ENCODE measurements around the gene E4F1. TPM values are rescaled to one million over a fixed set of nuclear protein-coding genes. Genes with fewer than 3 reads are reported as not detected.

E4F1 gene
- polyA plus RNA-seq, 3 donors, result 4.9 to 50.9 (median 5.8) TPM

- no peaks in the 10 kb centered on the region for H4K20me1 ChIP-seq (ENCODE audit: insufficient read depth, low read length)
- H3K27ac ChIP-seq (ENCODE audit: low read depth in 1 of 2, low read length in 2 of 2), result no peak overlapping the region
- H3K9ac ChIP-seq (ENCODE audit: insufficient read depth, low read length, poor library complexity, severe bottlenecking), result no peak overlapping the region
- no peak overlapping the region for H2AFZ ChIP-seq (ENCODE audit: insufficient read depth, low read depth, low read length, poor library complexity, severe bottlenecking)
- H3K4me3 ChIP-seq (replicated peaks in 1 of 3; ENCODE audit: low read depth in 2 of 3, low read length in 3 of 3), result no peak overlapping the region
- Mint-ChIP-seq H3K27me3 (ENCODE audit: low read depth in 3 of 3) (peaks cover 4 to 9% (median 7%) of the 10 kb centered on the region in 3 donors), H3K4me1 (no peaks in the 10 kb centered on the region), H3K36me3 (no peaks in the 10 kb centered on the region), H3K9me3 (no peaks in the 10 kb centered on the region), H3K4me3 (no peak overlapping the region), H3K27ac (no peak overlapping the region)
- H3K79me2 ChIP-seq (ENCODE audit: insufficient read depth, low read length), result no peaks in the 10 kb centered on the region
- H3K4me1 ChIP-seq (ENCODE audit: control insufficient read depth in 1 of 2, insufficient read depth in 2 of 2, low read length in 2 of 2), result no peaks in the 10 kb centered on the region
- intact Hi-C loops (cut with micrococcal nuclease), result no loop called here
- H3K27me3 ChIP-seq (ENCODE audit: control insufficient read depth in 2 of 2, insufficient read depth in 2 of 2, low read length in 2 of 2), result no peaks in the 10 kb centered on the region
- H3K4me2 ChIP-seq (replicated peaks; ENCODE audit: extremely low read depth, low read length, poor library complexity, severe bottlenecking), result no peak overlapping the region
- no peak for TF ChIP-seq CTCF (IDR thresholded peaks at IDR 0.05)
- WGBS (ENCODE audit: insufficient coverage), result 87% methylated on average over 15 of the region's 17 CpGs
- H3K36me3 ChIP-seq (replicated peaks in 1 of 2; ENCODE audit: control insufficient read depth in 1 of 2, insufficient read depth in 2 of 2, low read length in 2 of 2), result no peaks in the 10 kb centered on the region
- no peaks in the 10 kb centered on the region for H3K9me3 ChIP-seq (replicated peaks in 1 of 2; ENCODE audit: control insufficient read depth in 1 of 2, insufficient read depth in 1 of 2, low read length in 2 of 2)
- no peak for DNase-seq
Observed at GRCh38 chr16:2187212-2187611, 36.2 kb upstream of the E4F1 start.

GRCh38 chr16:2188395-2188794 lies 35.0 kb upstream of the E4F1 start:
- no peaks in the 10 kb centered on the region for H3K36me3 Mint-ChIP-seq
- Histone ChIP-seq H3K4me2 (replicated peaks; ENCODE audit: extremely low read depth, low read length, poor library complexity, severe bottlenecking) (no peak overlapping the region), H3K27ac (ENCODE audit: low read depth in 1 of 2, low read length in 2 of 2) (no peak overlapping the region), H3K4me1 (ENCODE audit: control insufficient read depth in 1 of 2, insufficient read depth in 2 of 2, low read length in 2 of 2) (no peaks in the 10 kb centered on the region), H3K4me3 (replicated peaks in 1 of 3; ENCODE audit: low read depth in 2 of 3, low read length in 3 of 3) (no peak overlapping the region), H3K36me3 (replicated peaks in 1 of 2; ENCODE audit: control insufficient read depth in 1 of 2, insufficient read depth in 2 of 2, low read length in 2 of 2) (no peaks in the 10 kb centered on the region), H4K20me1 (ENCODE audit: insufficient read depth, low read length) (no peaks in the 10 kb centered on the region), H3K79me2 (ENCODE audit: insufficient read depth, low read length) (no peaks in the 10 kb centered on the region), H2AFZ (ENCODE audit: insufficient read depth, low read depth, low read length, poor library complexity, severe bottlenecking) (no peak overlapping the region), H3K9me3 (replicated peaks in 1 of 2; ENCODE audit: control insufficient read depth in 1 of 2, insufficient read depth in 1 of 2, low read length in 2 of 2) (no peaks in the 10 kb centered on the region), H3K27me3 (ENCODE audit: control insufficient read depth in 2 of 2, insufficient read depth in 2 of 2, low read length in 2 of 2) (peaks cover 0 to 1% of the 10 kb centered on the region in 2 donors), H3K9ac (ENCODE audit: insufficient read depth, low read length, poor library complexity, severe bottlenecking) (no peak overlapping the region)
- H3K27ac Mint-ChIP-seq, result peak overlapping the region in 1 of 7 donors; percentile 11
- no peak for TF ChIP-seq CTCF (IDR thresholded peaks at IDR 0.05)
- no peaks in the 10 kb centered on the region for H3K4me1 Mint-ChIP-seq
- H3K27me3 Mint-ChIP-seq (ENCODE audit: low read depth in 3 of 3), result peaks cover 8 to 16% (median 11%) of the 10 kb centered on the region in 3 donors
- H3K9me3 Mint-ChIP-seq, result no peaks in the 10 kb centered on the region
- no peak for DNase-seq
- WGBS (ENCODE audit: insufficient coverage), result 93% methylated on average over 5 of the region's 8 CpGs
- H3K4me3 Mint-ChIP-seq, result no peak overlapping the region
- intact Hi-C loops (cut with micrococcal nuclease), result no loop called here
